HG03196 (cell line): ENCODE data around the gene CDC42BPA.

Source experiments
- ATAC-seq: cut with Tn5 transposase; IDR thresholded peaks from one replicate; pipeline ENCODE4 v1.9.1; 2021; ENCODE audit not compliant: unreplicated experiment

The CDC42BPA gene

GRCh38 chr1:226983247-226983991 lies 334.9 kb downstream of the CDC42BPA start:
- no peak for ATAC-seq

DNA sequence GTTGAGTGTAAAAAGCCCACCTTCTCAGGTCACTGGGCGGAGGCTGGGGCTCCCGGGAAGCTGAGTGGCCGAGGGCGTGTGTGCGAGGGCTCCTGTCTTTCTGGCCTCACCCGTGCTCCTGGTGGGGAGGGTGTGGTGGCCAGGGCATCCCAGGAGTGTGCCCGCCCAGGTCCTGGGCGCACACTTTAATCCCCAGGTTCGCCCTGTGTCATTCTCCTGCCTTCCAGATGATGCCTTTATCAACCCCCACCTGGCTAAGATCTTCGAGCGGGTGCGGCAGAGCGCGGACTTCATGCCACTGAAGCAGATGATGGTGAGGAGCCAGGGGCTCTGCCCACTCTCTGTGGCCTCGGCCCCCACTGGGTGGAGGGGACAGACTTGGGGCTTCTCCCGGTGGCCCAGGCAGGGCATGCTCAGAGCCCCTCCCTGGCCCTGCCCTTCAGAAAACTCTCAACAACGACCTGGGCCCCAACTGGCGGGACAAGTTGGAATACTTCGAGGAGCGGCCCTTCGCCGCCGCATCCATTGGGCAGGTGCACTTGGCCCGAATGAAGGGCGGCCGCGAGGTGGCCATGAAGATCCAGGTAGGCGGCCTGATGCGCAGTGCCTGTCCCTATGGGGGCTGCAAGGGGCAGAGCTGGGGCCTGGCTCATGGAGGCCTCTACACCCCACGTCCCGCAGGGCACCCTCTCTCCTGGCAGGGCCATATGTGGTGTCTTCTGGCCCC lies 335.7 kb downstream of the CDC42BPA start:
- no peak for ATAC-seq

GRCh38 chr1:226981838-226982237 lies 336.5 kb downstream of the CDC42BPA start:
- no peak for ATAC-seq

DNA sequence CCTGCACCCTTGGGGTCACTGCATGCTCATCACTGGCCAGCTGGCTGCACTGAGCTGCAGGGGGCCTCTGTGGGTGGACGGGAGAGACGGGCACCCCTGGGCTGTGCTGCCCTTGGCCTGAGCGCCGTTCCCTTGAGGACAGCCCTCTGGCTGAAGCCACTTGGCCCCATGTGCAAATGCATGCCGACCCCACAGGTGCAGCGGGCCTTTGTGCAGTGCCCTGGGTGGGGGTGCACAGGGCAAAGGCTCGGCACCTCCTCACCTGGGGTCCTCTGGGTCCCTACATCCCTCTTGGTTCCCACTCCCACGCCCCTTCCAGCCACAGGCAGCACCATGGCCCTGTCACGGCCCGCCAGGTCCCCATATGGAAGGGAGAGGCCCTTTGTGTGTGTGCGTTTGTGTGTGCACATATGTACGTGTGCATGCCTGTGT lies 336.9 kb downstream of the CDC42BPA start:
- no peak for ATAC-seq

GRCh38 chr1:226980565-226981385 lies 337.5 kb downstream of the CDC42BPA start:
- ATAC-seq: no peak

DNA sequence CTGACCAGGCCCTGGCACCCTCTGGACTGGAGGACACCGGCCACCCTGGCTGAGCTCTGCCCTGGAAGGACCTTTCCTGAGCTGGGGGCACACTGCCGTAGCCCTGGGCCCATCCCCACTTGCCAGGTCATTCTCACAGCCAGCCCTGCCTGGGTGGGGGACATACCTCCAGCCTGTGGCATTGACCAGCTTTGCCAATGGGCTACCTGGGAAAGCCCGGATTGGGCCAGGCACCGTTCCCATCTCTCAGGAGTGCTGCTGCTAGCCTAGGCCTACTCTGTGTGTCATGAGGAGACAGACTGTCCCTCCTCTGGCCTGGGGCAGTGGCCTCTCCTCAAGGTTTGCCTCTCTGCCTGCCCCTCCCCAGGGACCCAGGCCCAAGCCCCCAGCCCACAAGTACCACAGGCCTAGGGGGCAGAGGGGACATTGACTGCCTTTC lies 338.2 kb downstream of the CDC42BPA start:
- ATAC-seq: no peak

GRCh38 chr1:226979517-226980121 lies 338.7 kb downstream of the CDC42BPA start:
- no peak for ATAC-seq

- ATAC-seq: no peak
Observed at GRCh38 chr1:226979115-226979516, 339.2 kb downstream of the CDC42BPA start.

DNA sequence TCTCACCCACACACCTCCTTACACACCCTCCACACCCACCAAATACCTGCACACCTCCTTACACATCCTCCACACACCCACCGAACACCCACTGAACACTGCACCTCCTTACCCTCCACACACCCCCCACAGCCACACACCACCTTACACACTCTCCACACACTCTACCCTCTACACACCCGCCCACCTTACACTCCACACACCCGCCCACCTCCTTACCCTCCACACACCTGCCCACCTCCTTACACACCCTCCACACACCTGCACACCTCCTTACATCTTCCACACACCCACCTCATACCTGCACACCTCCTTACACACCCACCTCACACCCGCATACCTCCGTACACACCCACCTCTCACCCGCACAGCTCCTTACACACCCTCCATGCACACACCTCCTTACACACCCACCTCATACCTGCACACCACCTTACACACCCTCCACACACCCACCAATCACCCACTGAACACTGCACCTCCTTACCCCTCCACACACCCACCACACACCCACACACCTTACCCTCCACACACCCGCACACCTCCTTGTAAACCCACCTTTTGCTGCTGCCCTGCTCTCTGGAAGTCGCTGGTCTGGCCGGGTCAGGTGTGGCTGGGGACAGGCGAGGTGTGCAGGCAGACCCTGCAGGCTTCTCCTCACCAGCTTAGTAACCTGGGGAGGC lies 339.7 kb downstream of the CDC42BPA start:
- no peak for ATAC-seq

- ATAC-seq: no peak
Observed at GRCh38 chr1:226977643-226978431, 340.5 kb downstream of the CDC42BPA start.

DNA sequence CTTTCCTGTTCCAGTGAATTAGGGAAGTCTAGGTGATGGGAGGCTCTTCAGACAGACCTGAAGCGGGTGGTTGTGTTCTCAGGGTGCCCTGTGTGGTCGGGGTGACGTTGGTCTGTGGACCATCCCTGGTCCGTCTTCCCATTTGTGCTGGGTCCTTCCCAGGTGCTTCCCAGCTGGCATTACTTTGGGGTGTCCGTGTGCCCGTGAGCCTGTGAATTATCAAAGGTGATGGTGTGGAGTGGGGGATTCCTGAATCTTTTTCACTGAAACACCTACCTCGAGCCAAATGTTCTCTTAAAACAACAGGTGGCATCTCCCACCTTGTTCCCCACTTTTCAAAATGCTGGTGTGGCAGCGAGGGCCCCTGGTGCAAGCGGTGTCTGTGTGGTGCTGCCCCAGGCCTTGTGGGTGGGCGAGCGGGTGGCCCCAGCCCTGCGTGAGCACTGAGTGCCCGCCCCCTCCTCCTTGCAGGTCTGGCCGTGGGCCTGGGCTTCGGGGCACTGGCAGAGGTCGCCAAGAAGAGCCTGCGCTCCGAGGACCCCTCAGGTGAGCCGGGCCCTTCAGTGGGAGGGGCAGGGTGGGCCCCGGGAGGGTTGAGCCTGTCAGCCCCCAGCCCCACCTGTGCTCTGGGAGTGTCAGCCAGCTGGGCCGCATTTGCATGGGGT lies 341.2 kb downstream of the CDC42BPA start:
- no peak for ATAC-seq

GRCh38 chr1:226976276-226976977 lies 341.9 kb downstream of the CDC42BPA start:
- ATAC-seq: no peak

DNA sequence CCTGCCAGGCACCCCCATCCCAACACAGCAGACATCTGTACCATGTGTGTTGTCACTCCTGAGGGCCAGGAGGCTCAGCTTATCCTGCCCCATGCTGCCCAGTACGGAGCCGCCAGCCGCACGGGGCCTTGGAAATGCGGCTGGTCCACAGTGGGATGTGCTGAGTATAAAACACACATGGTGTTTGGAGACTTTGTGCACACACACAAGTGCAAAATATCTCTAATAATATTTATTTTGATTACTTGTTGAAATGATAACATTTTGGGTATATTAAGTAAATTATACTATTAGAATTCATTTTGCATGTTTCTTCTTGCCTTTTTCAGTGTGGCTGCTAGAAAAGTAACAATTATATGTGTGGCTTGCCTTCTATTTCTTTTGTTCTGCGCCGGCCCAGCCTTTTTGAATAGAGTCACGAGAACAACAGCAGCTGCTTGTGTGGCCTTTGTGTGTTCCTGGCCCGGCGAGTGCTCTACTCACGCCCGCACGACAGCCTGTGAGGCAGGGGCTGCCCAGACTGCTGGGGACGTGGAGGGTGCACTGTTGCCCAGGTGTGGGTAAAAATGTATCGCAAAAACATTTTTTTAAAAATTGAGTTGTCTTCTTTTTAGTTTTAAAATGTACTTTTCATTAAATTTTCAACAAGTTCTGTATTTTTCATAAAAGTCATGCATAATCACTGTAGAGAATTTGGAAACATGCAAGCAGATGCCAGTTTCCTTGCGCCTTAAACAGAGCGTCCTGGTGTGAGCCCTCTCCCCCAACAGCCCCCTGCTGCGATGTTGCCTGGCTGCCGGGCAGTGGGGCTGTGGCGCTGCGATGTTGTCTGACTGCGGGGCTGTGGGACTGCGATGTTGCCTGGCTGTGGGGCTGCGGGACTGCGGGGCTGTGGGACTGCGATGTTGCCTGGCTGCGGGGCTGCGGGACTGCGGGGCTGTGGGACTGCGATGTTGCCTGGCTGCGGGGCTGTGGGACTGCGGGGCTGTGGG lies 342.7 kb downstream of the CDC42BPA start:
- ATAC-seq: no peak

GRCh38 chr1:226974544-226975258 lies 343.6 kb downstream of the CDC42BPA start:
- ATAC-seq: no peak

DNA sequence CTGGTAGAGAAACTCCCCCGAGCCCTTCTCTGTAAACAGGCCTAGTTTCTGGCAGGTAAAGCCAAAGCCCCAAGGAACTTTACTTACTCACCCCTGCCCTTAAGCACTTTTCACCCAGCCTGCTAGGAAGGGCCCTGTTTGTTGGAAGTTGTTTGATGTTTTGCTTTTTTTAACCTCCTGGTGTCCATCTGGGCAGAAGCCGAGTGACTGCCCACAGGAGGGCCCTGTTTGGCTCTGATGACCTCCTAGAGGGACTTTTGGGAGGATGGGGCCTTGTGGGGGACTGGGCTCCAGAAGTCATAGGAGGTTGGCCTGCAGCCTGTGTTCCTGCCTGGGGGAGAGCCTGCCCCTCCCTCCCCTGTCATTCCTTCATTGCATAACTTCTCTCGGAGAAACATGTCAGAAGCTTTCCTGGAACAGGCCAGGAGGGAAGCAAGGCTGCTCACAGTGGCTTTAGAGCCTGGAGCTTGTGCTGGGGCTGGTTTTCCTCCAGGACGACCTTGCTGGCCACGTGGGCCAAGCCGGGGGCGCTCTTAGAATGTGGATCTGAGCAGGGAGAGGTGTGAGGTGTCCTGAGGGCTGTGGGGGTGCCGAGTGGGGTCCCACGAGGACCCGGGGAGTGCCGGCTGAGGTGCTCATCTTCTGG lies 344.3 kb downstream of the CDC42BPA start:
- ATAC-seq: no peak

DNA sequence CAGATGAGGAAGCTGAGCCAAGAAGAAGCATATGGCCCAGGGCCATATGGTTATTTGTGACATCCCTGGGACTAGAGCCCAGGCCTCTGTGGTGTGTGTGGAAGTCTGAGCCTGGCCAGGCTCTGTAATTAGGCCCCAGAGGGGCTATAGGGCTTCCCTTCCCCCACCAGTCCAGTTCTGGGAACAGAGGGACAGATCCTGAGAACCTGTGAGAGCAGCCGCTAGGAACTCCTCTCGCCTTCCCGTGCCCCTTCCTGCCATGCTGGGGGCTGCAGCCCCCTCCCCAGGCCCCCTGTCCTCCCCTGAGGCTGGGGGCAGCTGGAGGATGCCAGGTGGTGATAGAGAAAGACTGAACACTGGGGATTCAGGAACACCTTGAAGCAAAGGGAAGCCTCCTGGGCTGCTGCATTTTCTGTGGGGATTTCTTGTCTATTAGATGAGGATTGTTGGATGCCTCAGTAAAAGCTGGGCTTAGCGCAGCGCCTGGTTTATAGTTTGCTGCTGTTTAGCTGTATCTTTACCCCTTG lies 344.9 kb downstream of the CDC42BPA start:
- no peak for ATAC-seq
